HG03520 (cell line): Measurements from ENCODE around the gene CFAP54.
"Not testable (repeated sequence)": the region's sequence is repeated elsewhere in the genome, so short reads cannot be mapped to it uniquely, and the experiment has no call there.

Experiments used
- ATAC-seq: cut with Tn5 transposase; IDR thresholded peaks from one replicate; pipeline ENCODE4 v1.9.1; 2021; ENCODE audit warnings: mild to moderate bottlenecking, moderate library complexity; ENCODE audit not compliant: unreplicated experiment

CFAP54 gene

DNA sequence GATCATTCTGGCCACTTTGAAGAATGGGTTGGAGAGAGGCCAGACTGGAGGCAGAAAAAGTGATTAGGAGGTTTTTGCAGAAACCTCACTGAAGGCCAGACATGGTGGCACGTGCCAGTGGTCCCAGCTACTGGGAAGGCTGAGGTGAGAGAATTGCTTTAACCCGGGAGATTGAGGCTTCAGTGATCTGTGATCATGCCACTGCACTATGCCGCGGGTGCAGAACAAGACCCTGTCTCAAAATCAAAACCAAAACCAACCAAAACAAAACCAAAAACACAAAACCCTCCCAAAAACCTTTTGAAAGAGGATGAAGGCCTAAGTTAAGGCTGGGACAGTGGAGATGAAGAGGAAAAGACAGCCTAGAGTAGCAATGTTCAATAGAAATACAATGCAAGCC is 15.2 kb upstream of the CFAP54 start:
- ATAC-seq, result no peak

DNA sequence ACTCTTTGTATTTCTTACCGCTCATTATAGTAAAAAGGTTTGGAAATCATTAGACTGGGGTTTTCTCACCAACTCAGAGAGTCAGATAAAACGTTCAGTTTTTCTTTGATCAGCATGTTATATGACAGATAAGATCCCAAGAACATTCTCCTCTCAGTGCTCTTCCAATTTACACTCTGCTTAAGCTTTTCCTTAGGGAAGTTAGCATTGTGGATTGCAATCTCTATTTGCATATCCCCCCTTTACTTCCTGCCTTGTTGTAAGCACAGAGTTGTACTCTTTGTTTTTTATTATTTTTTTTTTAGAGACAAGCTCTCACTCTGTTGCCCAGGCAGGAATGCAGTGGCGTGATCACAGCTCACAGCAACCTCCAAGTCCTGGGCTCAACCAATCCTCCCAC is 11.4 kb upstream of the CFAP54 start:
- ATAC-seq, result no peak

DNA sequence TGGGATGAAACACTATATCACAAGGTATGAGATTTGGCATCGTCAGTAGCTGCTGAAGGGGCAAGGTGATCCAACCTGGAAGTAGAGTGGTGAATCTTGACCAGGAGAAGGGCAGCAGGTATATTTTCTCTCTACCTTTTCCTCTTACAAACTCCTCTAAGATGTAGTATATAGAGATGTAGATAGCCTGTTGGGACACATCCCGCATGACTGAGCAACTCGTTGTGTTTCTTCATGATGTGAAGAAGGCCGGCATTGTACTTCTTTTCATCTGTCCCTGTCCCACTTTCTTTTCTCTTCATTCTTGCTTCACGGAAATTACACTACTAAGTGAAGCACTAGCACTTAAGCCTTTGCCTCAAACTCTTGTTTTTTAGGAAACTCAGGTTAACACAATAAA is 7.3 kb upstream of the CFAP54 start:
- no peak for ATAC-seq

DNA sequence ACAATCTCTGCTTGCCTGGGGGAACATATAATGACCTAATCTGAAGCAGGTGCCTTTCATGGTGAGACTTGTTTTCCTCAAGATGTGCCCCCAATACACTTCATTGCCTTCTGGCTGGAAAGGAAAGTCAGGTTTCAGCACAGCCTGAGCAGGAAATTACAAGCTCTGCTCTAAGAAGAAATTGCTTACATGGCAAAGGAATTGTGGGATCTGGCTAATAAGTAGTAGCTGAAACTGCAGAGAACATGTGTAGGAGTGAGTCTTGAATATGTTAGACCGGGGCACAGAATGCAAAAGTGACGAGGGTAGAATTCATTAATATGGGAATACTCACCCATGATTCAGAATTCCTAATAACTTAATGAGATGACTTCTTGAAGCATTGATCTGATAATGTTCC is 6.3 kb upstream of the CFAP54 start:
- no peak for ATAC-seq

DNA sequence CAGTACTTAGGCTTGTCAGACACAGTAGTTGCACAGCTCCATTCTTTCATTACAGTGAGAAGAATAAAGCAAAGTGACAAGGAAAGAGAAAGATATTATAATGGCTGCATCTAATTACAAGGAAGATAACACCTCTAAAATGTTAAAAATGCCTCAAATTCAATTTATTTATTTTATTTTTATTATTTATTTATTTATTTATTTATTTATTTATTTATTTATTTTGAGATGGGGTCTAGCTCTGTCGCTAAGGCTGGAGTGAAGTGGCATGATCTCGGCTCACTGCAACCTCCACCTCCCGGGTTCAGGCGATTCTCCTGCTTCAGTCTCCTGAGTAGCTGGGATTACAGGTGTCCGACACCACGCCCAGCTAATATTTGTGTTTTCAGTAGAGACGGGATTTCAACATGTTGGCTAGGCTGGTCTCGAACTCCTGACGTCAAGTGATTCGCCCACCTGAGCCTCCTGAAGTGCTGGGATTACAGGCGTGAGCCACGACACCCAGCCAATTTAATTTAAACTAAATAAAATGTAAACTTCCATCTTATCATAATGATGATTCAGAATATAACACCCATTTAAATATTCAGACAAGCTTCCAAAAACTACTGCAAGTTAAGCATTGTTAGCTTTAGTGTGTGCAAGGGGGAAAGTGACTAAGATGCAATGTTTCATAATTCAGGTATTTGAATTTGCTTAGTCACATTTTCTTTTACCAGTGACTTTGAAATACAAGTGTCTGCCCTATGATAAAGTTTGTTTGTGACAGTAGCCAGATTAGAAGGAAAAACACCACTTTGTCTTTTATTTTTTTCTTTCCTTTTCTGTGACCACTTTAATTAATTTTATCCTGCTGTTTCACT is 2.4 kb upstream of the CFAP54 start:
- ATAC-seq, result no peak

DNA sequence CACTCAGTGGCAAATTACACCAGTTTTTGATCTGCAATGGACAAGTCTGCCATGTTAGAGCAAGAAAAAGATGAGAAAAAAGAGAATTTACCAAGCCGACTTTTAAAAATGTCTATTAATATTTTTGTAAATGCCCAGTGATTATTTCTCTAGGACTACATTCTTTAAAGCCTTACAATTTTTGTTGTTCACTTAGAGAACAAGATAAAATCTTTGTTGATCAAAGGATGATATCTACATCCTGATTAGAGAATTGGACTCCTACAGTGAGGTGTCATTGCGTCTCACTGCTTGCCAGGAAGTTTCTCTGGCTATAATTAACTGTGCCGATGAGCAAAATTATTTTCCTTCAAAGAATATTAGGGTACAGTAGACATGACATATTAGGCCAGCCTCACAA is 1.7 kb upstream of the CFAP54 start:
- ATAC-seq, result no peak

DNA sequence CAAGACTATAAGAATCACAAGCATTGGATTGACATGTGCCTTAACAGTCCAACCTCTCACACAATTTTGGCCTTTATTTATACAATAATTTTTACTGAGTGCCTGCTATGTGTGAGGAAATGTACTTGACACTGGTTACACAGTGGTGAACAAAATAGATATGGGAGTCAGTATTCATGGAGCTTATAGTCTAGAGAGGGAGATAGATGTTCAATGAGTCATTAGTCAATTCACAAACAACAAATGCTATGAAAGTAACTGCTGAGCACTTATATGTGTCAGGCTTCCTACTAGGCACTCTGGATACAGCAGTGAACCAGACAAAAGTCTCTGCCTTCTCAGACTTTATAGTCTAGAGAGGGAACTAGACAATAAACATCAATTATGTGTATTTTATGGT is 3.7 kb downstream of the CFAP54 start:
- ATAC-seq, result no peak

DNA sequence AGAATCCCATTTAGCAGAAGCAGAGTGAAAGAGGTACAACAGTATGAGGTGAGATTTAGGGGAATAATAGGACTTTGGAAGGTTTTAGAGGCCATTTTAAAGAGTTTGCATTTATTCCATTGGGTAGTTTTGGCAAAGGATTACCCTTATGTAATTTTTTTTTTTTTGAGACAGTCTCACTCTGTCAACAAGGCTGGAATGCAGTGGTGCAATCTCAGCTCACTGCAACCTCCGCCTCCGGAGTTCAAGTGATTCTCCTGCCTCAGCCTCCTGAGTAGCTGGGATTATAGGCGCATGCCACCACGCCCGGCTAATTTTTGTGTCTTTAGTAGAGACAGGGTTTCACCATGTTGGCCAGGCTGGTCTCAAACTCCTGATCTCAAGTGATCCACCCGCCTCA is 4.8 kb downstream of the CFAP54 start:
- ATAC-seq, result not testable (repeated sequence)

DNA sequence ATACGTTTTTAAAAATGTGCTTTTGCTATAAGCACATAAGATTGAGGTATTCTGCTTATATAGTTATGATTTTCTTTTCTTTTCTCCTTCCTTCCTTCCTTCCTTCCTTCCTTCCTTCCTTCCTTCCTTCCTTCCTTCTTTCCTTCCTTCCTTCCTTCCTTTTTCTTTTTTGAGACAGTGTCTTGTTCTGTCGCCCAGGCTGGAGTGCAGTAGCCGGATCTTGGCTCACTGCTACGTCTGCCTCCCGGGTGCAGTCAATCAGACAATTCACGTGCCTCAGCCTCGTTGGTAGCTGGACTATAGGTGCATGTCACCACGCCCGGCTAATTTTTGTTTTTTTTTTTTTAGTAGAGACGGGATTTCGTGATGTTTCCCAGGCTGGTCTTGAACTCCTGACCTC is 5.8 kb downstream of the CFAP54 start:
- ATAC-seq, result no peak

DNA sequence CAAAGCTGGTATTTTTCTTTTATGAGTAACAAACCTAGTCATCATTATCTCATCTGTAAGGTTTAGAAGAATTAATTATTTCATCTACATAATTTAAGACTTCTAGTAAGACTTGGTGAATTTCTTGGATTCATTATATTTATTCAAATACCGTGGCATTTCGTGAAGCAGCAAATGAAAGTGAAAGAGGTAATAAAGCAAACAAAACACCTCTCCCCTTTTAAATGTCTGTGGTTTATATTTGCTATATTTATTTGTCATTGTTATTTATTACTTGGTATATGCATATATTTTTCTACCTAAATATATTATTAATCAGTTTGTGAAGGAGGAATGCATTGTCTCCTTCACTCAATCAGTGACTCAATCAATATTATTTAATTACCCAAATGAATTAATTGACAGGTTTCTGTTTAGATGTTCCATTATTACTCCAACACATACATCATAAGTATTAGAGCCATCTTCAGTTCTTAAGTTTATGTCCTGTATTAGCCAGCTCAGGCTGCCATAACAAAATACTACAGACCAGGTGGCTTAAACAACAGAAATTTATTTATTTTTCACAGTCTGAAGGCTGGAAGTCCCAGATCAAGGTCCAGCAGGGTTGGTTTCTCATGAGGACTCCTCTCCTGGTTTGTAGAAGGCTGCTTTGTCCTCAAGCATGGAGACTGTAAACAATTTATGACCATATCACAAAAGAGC is 6.6 kb downstream of the CFAP54 start:
- no peak for ATAC-seq

DNA sequence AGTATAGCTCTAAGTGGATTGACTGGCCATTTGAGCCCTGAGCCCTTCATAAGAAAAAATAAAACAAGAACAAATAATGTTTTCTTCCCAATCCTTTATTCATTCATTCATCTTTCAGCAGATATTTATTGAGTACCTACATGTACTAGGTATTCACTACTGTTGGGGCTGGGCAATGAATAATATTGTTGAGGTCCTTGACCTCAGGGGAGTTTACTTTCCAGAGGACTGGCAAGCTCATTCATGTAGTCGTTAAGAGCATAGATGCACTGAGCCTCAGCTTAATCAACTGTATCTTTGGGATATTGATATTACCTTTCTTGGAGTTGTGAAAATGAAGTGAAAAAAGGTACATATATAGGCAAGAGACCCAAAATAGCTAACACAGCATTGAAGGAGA is 7.6 kb downstream of the CFAP54 start:
- ATAC-seq, result no peak

DNA sequence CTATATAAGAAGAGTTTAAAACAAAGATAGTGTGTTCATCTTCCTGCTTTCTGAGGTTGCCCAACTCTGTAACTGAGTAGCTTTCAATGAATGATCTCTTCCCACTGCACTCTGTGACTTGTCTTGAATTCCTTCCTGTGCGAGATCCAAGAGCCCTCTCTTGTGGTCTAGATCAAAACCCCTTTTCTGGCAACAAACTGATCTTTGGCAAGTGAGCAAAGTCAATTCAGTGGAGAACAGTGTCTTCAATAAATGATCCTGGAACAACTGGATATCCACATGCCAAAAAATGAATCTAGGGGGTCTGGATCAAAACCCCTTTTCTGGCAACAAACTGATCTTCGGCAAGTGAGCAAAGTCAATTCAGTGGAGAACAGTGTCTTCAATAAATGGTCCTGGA is 8.5 kb downstream of the CFAP54 start:
- no peak for ATAC-seq

DNA sequence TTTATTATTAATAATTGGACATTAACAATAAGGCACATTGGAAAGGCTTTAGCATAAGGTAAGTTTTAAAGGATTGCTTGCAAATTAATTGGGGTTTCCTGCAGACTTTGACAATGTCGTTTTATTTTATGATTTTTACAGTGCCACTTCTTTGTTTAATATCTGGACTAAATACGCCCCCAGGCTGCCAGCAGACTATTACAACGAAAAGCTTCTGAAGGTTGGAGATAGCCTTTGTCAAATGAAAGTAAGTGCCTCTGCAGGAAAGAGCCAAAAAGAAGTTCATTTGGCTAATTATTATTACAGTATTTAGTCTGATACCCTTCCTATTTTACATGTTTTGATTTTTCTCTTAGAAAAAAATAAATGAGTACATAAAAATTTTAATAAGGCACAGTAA is 11.3 kb downstream of the CFAP54 start:
- ATAC-seq, result no peak

DNA sequence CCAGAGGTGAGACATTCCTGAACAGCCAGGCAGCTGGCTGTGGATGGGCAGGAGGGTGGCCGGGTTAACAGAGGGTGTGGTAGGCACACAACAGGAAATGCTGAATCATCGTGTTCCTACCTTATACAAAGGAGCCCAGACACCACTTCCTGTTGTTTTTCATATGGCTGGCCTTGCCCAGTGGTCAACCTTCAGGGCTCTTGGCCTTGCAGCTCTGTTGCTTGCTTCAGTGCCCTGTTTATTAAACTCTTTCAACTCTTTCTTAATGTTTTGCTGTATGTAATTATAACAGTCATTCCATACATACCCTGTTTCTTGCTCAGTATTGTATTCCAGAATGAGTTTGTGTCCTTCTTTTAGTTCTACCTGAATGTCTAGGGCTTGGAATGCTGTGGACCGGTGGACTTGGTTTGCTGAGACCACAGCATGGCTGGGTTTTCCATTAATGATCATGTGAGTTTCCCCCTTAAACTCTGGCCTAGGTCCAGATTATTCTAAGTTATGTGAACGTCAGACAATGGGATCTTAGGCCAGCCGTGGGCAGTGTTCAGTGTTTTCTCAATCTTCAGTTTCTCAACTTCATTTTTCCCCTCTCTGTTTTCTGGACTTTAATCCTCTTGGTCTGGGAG is 11.9 kb downstream of the CFAP54 start:
- ATAC-seq, result peak; percentile 66

DNA sequence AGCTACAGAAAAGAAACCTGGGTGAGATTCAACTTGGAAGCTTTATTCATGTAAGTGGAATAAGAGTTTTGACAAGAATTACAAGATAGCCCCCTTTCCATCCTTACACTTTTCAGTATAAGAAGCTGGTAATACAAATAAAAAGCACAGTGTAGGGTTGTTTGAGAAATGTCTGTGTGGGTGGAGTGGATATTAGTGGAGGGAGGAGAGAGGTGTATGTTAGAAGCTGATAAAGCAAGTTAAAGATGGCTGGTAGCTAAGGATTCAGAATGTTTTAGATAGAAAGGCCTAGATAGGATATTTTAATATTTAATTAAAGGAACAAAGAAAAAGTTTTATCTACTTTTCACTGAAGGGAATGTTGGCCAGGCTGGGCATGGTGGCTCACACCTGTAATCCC is 12.5 kb downstream of the CFAP54 start:
- ATAC-seq, result no peak

DNA sequence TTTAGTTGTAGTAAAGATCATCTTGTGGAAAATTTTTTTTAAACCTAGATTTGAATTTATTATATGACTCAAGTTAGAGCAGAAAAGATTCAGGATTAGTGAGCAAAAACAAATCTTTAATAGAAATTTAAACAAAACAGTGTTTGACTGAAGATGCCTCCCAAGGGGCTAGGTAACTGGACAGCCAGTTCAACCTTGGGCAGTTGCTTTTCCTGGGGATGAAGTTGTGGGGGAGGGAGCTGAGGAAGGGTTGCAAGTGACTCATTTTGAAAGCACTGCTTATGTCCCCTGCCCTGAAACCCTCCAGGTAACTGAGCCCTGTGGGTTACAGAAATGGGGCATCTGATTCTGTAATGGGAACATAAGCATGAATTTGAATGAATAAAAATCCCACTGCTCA is 13.1 kb downstream of the CFAP54 start:
- ATAC-seq, result peak; percentile 41

DNA sequence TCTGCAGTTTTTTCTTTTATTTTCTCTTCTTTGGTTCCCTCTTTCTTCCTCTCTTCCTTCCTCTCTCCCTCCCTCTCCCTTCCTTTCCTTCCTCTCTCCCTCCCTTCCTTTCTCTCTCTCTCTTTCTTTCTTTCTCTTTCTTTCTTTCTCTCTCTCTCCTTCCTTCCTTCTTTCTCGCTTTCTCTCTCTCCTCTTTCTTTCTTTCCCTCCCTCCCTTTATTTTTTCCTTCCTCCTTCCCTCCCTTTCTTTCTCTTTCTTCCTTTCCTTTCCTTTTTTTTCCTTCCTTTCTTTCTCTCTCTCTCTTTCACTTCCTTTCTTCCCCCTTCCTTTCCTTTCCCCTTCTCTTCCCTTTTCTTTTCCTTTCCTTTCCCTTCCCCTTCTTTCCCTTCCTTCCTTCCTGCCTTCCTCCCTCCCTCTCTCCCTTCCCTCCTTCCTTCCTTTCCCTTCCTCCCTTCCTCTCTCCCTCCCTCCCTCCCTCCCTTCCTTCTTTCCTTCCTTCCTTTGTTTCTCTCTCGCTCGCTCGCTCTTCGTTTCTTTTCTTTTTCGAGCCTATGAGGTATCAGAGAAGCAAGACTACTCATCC is 13.7 kb downstream of the CFAP54 start:
- no peak for ATAC-seq

DNA sequence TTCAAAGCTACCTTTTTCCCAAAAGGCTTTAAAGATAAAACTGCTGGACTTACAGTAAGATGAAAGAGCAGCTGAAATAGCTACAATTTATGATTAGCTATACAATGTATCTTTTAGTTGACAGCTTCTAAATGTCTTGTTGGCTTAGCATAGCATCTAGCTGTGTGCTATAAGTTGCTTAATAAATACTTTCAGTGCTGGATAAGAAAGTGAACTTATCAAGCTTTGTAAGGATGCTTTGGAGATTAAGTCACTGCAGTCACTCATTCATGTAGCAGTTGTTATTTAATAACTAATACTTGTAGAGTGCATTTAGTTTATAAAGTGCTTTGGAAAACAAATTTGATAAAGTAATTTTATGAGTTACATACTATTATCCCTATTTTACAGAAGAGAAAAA is 14.6 kb downstream of the CFAP54 start:
- ATAC-seq, result no peak

DNA sequence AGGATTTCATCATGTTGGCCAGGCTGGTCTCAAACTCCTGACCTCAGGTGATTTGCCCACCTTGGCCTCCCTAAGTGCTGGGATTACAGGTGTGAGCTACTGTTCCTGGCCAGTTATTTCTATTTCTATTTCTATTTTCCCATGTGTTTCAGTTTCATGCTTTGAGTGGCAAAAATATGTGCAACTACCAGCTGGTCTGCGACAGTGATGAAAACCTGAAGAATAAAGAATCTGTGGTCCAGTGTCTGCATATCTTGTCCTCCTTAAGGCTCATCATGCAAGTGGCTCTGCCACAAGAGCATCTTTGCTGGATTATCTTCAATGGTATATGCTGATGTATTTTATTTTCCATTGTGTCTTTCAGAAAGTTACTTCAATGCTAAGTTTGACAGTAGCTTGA is 17.4 kb downstream of the CFAP54 start:
- no peak for ATAC-seq

DNA sequence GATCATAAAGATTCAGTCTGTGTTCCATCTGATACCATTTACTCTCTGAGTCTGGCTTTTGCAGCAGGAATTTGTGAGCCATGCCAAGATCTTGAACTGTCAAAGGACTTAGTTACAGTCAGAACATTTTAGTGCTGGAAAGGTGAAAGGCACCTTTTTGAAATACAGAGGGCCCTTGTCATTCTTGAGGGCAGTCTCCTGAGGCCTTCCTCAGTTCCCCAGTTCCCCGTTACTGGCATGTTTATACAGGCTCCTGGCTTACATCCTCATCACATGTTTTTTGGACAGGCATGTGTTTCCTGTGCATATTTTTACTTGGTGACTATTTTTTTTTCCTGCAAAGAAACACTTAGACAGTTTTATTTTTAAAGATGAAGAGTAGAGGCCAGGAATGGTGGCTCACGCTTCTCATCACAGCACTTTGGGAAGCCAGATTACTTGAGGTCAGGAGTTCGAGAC is 21.0 kb downstream of the CFAP54 start:
- no peak for ATAC-seq

DNA sequence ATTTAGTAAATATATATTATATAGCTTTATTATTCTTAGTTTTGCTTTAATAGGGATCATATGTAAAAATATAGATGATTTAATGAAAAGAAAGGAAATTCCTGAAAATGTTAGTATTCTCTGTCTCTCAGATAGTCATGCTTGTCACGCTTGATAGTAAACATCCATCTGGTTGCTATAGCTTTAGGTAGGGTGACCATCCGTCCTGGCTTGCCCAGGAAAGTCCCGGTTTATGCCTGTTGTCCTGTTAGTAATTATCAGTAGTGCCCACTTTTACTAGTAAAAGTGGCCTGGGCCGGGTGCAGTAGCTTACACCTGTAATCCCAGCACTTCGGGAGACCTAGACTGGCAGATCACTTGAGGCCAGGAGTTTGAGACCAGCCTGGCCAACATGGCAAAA is 23.8 kb downstream of the CFAP54 start:
- no peak for ATAC-seq

DNA sequence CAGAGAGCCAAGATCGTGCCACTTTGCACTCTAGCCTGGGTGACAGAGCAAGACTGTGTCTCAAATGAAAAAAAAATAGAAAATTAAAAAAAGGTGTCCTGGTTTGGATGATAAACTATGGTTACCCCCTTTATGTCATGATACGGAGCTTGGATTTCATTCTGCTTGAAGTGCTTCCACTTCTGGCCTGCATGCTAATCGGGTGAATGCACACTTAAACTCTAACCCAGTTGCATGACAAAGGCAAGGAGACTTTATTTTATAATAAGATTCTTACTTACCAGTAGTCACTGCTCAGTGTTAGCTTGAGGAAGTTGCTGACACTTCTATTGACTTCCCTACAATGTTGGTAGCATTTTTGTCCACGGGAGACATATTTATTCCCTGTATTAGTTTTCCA is 24.3 kb downstream of the CFAP54 start:
- ATAC-seq, result no peak
